IMR-90 (cell line): Measurements from ENCODE around the gene DOCK2. TPM values are rescaled to one million over a fixed set of nuclear protein-coding genes. Genes with fewer than 3 reads are reported as not detected.

Experiments used
- ATAC-seq: fragments of 200-7000 bp; cut with Tn5 transposase; 2 replicates; pipeline ENCODE4 v1.9.1; 2020; ENCODE audit warnings: low read depth, mild to moderate bottlenecking, moderate library complexity
- BruUV-seq: library from RNA; stranded (reverse); fragments of 400-500 nt; replicated peaks from 2 replicates; lab custom pipeline; 2021; lab: Mats Ljungman, UMichigan
- CTCF ChIA-PET: fragments of 300-600 bp; formaldehyde crosslinking; extraction: SDS; loops from one replicate; lab custom pipeline; 2021; ENCODE audit warnings: antibody characterized with exemption; lab: Yijun Ruan, JAX
- POLR2A ChIA-PET: fragments of 300-600 bp; sonication (Branson Sonifier 250); formaldehyde crosslinking; loops from one replicate; lab custom pipeline; 2022; ENCODE audit warnings: antibody characterized with exemption; ENCODE audit not compliant: unreplicated experiment; lab: Charles Lee
- DNase-seq: peaks from one replicate; pipeline ENCODE4 v3.0.0; 2013
- H2AFZ ChIP-seq: replicated peaks from 2 replicates; pipeline ENCODE3; 2013; ENCODE audit warnings: low read length, mild to moderate bottlenecking; ENCODE audit not compliant: poor library complexity
- H2AK5ac ChIP-seq: 2 replicates; pipeline ENCODE4 v1.6.1; 2013; ENCODE audit warnings: low read depth, low read length, inconsistent platforms
- H2AK9ac ChIP-seq: replicated peaks from 2 replicates; pipeline ENCODE3; 2013; ENCODE audit warnings: mild to moderate bottlenecking, low read depth, low read length, moderate library complexity; ENCODE audit not compliant: poor library complexity
- H2BK120ac ChIP-seq: 2 replicates; pipeline ENCODE4 v1.6.1; 2013; ENCODE audit warnings: low read depth, low read length, inconsistent platforms
- H2BK15ac ChIP-seq: 3 replicates; pipeline ENCODE4 v1.6.1; 2013; ENCODE audit warnings: low read depth, low read length, inconsistent platforms
- H2BK20ac ChIP-seq: 2 replicates; pipeline ENCODE4 v1.6.1; 2013; ENCODE audit warnings: low read depth, mild to moderate bottlenecking, inconsistent platforms, low read length, moderate library complexity
- H2BK5ac ChIP-seq: 2 replicates; pipeline ENCODE4 v1.6.1; 2013; ENCODE audit warnings: mild to moderate bottlenecking, low read depth, low read length, inconsistent platforms; ENCODE audit not compliant: poor library complexity, severe bottlenecking
- H3K14ac ChIP-seq: replicated peaks from 2 replicates; pipeline ENCODE4 v1.6.1; 2013; ENCODE audit warnings: low read depth, low read length, inconsistent platforms
- H3K18ac ChIP-seq: 2 replicates; pipeline ENCODE4 v1.6.1; 2013; ENCODE audit warnings: low read depth, low read length, control low read depth
- H3K23ac ChIP-seq: 2 replicates; pipeline ENCODE4 v1.6.1; 2013; ENCODE audit warnings: low read depth, low read length, inconsistent platforms
- H3K27ac ChIP-seq: 2 replicates; pipeline ENCODE4 v1.5.1; 2013; ENCODE audit warnings: mild to moderate bottlenecking, control low read depth, low read length; ENCODE audit not compliant: insufficient read depth
- H3K27me3 ChIP-seq: 2 replicates; pipeline ENCODE4 v1.6.1; 2013; ENCODE audit warnings: low read length; ENCODE audit not compliant: control insufficient read depth, insufficient read depth
- H3K36me3 ChIP-seq: 2 replicates; pipeline ENCODE4 v1.6.1; 2013; ENCODE audit warnings: low read length, mixed read lengths; ENCODE audit not compliant: control insufficient read depth, insufficient read depth
- H3K4ac ChIP-seq: 2 replicates; pipeline ENCODE4 v1.6.1; 2013; ENCODE audit warnings: low read depth, low read length, inconsistent platforms
- H3K4me1 ChIP-seq: 2 replicates; pipeline ENCODE4 v1.6.1; 2013; ENCODE audit warnings: low read length, mixed read lengths; ENCODE audit not compliant: control insufficient read depth, insufficient read depth
- H3K4me2 ChIP-seq: 2 replicates; pipeline ENCODE4 v1.6.1; 2013; ENCODE audit warnings: low read depth, mild to moderate bottlenecking, control low read depth, low read length, moderate library complexity
- H3K4me3 ChIP-seq: 2 replicates; pipeline ENCODE4 v1.5.1; 2013; ENCODE audit warnings: low read depth, mild to moderate bottlenecking, control low read depth, low read length, moderate library complexity; ENCODE audit not compliant: insufficient read depth
- H3K56ac ChIP-seq: 2 replicates; pipeline ENCODE4 v1.6.1; 2013; ENCODE audit warnings: low read length, inconsistent platforms; ENCODE audit not compliant: insufficient read depth; ENCODE audit errors: extremely low read depth
- H3K79me1 ChIP-seq, 2 experiments: 2 replicates each; pipeline ENCODE4 v1.6.1; 2013; ENCODE audit warnings: low read length in 2 of 2, inconsistent platforms in 1 of 2, low read depth in 1 of 2
- H3K9ac ChIP-seq: 2 replicates; pipeline ENCODE4 v1.6.1; 2013; ENCODE audit warnings: low read depth, low read length, control low read depth
- H3K9me1 ChIP-seq: 2 replicates; pipeline ENCODE4 v1.6.1; 2013; ENCODE audit warnings: low read length, inconsistent platforms; ENCODE audit not compliant: insufficient read depth
- H3K9me3 ChIP-seq: 2 replicates; pipeline ENCODE4 v1.6.1; 2013; ENCODE audit warnings: low read length; ENCODE audit not compliant: control insufficient read depth, insufficient read depth
- H4K20me1 ChIP-seq: 2 replicates; pipeline ENCODE4 v1.6.1; 2013; ENCODE audit warnings: low read length, inconsistent platforms; ENCODE audit not compliant: insufficient read depth
- H4K5ac ChIP-seq: 2 replicates; pipeline ENCODE4 v1.6.1; 2013; ENCODE audit warnings: mild to moderate bottlenecking, low read depth, low read length, control low read depth
- H4K8ac ChIP-seq, 2 experiments: 2 replicates each; pipeline ENCODE4 v1.6.1; 2013; ENCODE audit warnings: low read depth in 2 of 2, low read length in 2 of 2, control low read depth in 1 of 2, inconsistent platforms in 1 of 2
- H4K91ac ChIP-seq: 2 replicates; pipeline ENCODE4 v1.6.1; 2013; ENCODE audit warnings: low read depth, low read length, inconsistent platforms; ENCODE audit not compliant: insufficient read depth
- ELK1 ChIP-seq: fragments of 150-350 bp; IDR thresholded peaks from 2 replicates; pipeline ENCODE4 v1.6.1; 2016; ENCODE audit warnings: low read depth, mild to moderate bottlenecking, low read length, moderate library complexity, borderline replicate concordance
- RCOR1 ChIP-seq: IDR thresholded peaks from 2 replicates; pipeline ENCODE4 v1.6.1; 2012; ENCODE audit warnings: mild to moderate bottlenecking, low read length, improper control_type of control experiment; ENCODE audit not compliant: insufficient replicate concordance
- WGBS, 2 experiments: methylation state at CpG; one replicate each; pipeline versions ENCODE4 v1.1.5 to v1.1.7; 2013; ENCODE audit warnings: missing lambda C conversion rate in 2 of 2; ENCODE audit not compliant: insufficient read length in 1 of 2; ENCODE audit errors: extremely low coverage in 2 of 2; 5-methylcytosine and 5-hydroxymethylcytosine counted together
- dilution Hi-C: fragments of 300-500 bp; cut with HindIII; formaldehyde crosslinking; loops from one replicate; pipeline ENCODE4 v1.14.3; 2018; ENCODE audit warnings: low sequenced_read_pairs; ENCODE audit not compliant: unreplicated experiment
- in situ Hi-C: fragments of 300-500 bp; cut with MboI; formaldehyde crosslinking; loops from 3 replicates; pipeline ENCODE4 v1.14.3; 2019; ENCODE audit warnings: low sequenced_read_pairs, inconsistent platforms, mixed read lengths
- intact Hi-C: fragments of 100-400 bp; cut with micrococcal nuclease; formaldehyde crosslinking; loops from 2 replicates; pipeline ENCODE4 v1.10.0; 2022
- polyA plus RNA-seq, 3 experiments: library from polyadenylated mRNA; depleted of rRNA; stranded (reverse); fragments of >200 nt; gene quantifications; 2 replicates each; pipeline ENCODE4 v1.2.3, GENCODE V29; 2012; ENCODE audit warnings: low replicate concordance in 1 of 3
- total RNA-seq: library from RNA; depleted of rRNA; stranded (reverse); fragments of >200 nt; gene quantifications from 2 replicates; pipeline ENCODE4 v1.2.3, GENCODE V29; 2012

Gene DOCK2
- total and polyA plus RNA-seq, 2 of the 4 experiments (the other 2 are of a cell fraction): 0.72 to 3.0 TPM

DNA sequence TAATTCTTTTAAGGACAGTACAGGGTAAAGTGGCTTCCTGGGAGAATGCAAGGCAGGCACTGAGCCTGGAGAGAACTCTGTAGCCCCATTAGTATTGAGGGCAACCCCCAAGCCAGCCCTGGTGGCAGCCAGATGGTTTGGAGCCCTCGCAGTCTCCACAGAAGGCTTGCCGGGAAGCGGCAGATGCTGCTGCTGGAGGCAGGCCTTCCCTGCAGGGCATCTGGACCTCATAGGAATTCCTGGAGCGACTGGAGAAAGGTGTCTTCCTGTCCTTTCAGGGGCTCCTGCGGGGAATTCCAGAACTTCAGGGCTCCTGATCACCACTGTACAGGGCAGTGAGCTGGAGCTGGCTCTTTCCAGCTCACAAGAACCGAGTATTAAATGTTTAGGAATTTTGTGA, 175.7 kb downstream of the DOCK2 start:
- CTCF ChIA-PET: no interaction called here
- H3K27me3 ChIP-seq: no peaks in the 10 kb centered on the region
- DNase-seq: no peak
- H3K4me3 ChIP-seq: no peak overlapping the region
- intact Hi-C loops (no loop called here), in situ Hi-C loops (no loop called here), dilution Hi-C loops (no loop called here)
- no peaks in the 10 kb centered on the region for H3K9me3 ChIP-seq
- H3K9me1 ChIP-seq: no peaks in the 10 kb centered on the region
- H3K9ac ChIP-seq: no peak overlapping the region
- no peak overlapping the region for H2AK5ac ChIP-seq
- no peaks in the 10 kb centered on the region for H3K4me1 ChIP-seq
- H2BK15ac ChIP-seq: no peak overlapping the region
- H2AFZ ChIP-seq: no peak overlapping the region
- H4K91ac ChIP-seq: no peak overlapping the region
- POLR2A ChIA-PET: no interaction called here
- H3K18ac ChIP-seq: no peak overlapping the region
- no peak overlapping the region for H3K23ac ChIP-seq
- H3K79me1 ChIP-seq: no peaks in the 10 kb centered on the region
- H3K56ac ChIP-seq: no peak overlapping the region
- H3K27ac ChIP-seq: no peak overlapping the region
- ATAC-seq: no peak
- H3K4ac ChIP-seq: no peak overlapping the region
- H2BK120ac ChIP-seq: no peak overlapping the region
- BruUV-seq: no TSS peak
- no peak overlapping the region for H4K8ac ChIP-seq
- H3K14ac ChIP-seq: no peak overlapping the region
- H3K4me2 ChIP-seq: no peak overlapping the region
- H3K36me3 ChIP-seq: no peaks in the 10 kb centered on the region
- TF ChIP-seq ELK1 (no peak), RCOR1 (no peak)
- H2BK5ac ChIP-seq: no peak overlapping the region
- no peak overlapping the region for H4K5ac ChIP-seq
- no peak overlapping the region for H2AK9ac ChIP-seq
- H4K20me1 ChIP-seq: no peaks in the 10 kb centered on the region
- 92% methylated on average over 3 of the region's 6 CpGs; no CpG with 5 or more reads in 1 of the 2 experiments for WGBS, 2 experiments
- H2BK20ac ChIP-seq: no peak overlapping the region
